ENCODE data around the gene POLR3E.

The POLR3E gene

DNA sequence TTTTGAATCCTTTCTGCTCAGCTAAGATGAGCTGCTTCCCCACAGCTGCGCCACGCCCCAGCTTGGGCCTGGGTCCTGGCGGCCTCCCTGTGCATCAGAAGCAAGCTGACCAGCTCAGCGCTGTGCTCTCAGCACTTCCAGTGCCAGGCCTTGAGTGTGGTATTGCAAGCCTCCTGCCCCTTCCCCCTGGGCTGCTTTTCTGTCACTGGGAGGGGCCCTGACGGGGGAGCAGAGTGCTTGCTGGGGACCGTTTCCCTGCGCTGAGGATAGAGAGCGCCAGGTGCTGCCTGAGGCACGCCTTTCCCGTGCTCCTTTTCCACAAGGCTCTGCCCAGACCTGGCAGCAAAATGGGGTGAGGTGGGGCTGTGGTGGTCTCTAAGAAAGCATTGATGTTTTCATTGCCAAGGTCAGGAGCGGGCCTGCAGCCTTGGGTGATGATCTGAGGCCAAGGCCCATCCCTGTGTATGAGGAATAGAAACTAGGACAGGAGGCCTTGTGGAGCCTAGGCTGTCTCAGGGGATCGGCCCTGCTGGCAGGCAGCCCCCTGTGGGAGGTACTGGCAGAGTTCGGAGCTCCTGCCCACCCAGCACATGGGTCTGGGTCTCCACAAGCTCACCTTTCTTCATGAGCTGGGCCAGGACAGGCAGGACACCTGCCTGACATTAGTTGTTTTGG lies 29.7 kb downstream of the POLR3E start:
- no peak for FAIRE-seq
- DNase-seq (ENCODE audit: insufficient read length, low spot score) = no peak
- TF ChIP-seq POLR2A (IDR thresholded peaks at IDR 0.05; ENCODE audit: low read depth, low read length) (no peak), POLR2AphosphoS5 (IDR thresholded peaks at IDR 0.05; ENCODE audit: low read depth, low read length) (no peak), PAX5 (IDR thresholded peaks at IDR 0.05; ENCODE audit: insufficient read depth, low read length, severe bottlenecking) (no peak), TAF1 (IDR thresholded peaks at IDR 0.05; ENCODE audit: low read depth, low read length) (no peak), POU2F2 (IDR thresholded peaks at IDR 0.05; ENCODE audit: low read depth, low read length) (no peak), SPI1 (IDR thresholded peaks at IDR 0.05; ENCODE audit: low read depth, low read length) (no peak)

- FAIRE-seq (no peak), DNase-seq (ENCODE audit: insufficient read length, low spot score) (no peak)
- no peak for TF ChIP-seq POLR2A (IDR thresholded peaks at IDR 0.05; ENCODE audit: low read depth, low read length)
- no peak for TF ChIP-seq PAX5 (IDR thresholded peaks at IDR 0.05; ENCODE audit: insufficient read depth, low read length, severe bottlenecking)
- TF ChIP-seq SPI1 (IDR thresholded peaks at IDR 0.05; ENCODE audit: low read depth, low read length) = no peak
- TF ChIP-seq POU2F2 (IDR thresholded peaks at IDR 0.05; ENCODE audit: low read depth, low read length) = no peak
- TF ChIP-seq POLR2AphosphoS5 (IDR thresholded peaks at IDR 0.05; ENCODE audit: low read depth, low read length) = no peak
- TF ChIP-seq TAF1 (IDR thresholded peaks at IDR 0.05; ENCODE audit: low read depth, low read length) = no peak
These were observed 30.2 kb downstream of the POLR3E start for GRCh38 chr16:22327446-22327775.

DNA sequence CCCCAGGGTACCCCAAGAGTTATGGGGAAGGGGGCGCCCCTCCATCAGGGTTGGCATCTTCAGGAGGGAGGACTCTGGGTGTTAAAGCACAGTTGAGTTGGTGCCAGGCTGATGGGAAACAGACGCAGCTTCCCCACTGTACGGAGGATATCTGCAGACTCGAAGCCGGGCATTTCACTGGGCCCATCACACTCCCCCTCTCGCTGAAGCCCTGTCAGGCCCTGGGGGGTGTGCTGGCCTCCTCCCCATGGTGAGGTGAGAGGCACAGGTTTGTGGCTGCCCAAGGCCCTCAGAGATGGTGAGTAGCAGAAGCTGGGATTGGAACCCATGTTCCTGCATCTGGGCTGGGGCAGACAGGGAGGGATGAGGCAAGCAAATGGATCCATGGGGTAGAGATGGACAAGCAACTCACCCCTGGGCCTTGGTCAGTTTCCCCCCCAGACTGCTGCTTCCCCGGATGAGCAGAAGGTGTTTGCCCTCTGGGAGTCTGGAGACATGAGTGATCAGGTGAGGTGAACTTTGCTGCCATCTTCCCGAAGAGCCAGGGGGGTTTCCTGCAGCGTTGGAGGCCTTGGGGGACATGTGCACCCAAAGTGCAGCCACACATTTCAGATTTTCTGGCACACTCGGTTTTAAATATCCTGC lies 31.0 kb downstream of the POLR3E start:
- DNase-seq (ENCODE audit: insufficient read length, low spot score) = no peak
- no peak for FAIRE-seq

GRCh38 chr16:22329199-22329695 lies 32.0 kb downstream of the POLR3E start:
- TF ChIP-seq POU2F2 (IDR thresholded peaks at IDR 0.05; ENCODE audit: low read depth, low read length) (no peak), PAX5 (IDR thresholded peaks at IDR 0.05; ENCODE audit: insufficient read depth, low read length, severe bottlenecking) (no peak), POLR2A (IDR thresholded peaks at IDR 0.05; ENCODE audit: low read depth, low read length) (no peak), SPI1 (IDR thresholded peaks at IDR 0.05; ENCODE audit: low read depth, low read length) (no peak), POLR2AphosphoS5 (IDR thresholded peaks at IDR 0.05; ENCODE audit: low read depth, low read length) (no peak), TAF1 (IDR thresholded peaks at IDR 0.05; ENCODE audit: low read depth, low read length) (no peak)
- no peak for DNase-seq (ENCODE audit: insufficient read length, low spot score)
- FAIRE-seq = no peak

More for the DNA sequence above, 31.0 kb downstream of the POLR3E start:
- TF ChIP-seq SPI1 (IDR thresholded peaks at IDR 0.05; ENCODE audit: low read depth, low read length) (no peak), TAF1 (IDR thresholded peaks at IDR 0.05; ENCODE audit: low read depth, low read length) (no peak), POLR2A (IDR thresholded peaks at IDR 0.05; ENCODE audit: low read depth, low read length) (no peak), PAX5 (IDR thresholded peaks at IDR 0.05; ENCODE audit: insufficient read depth, low read length, severe bottlenecking) (no peak), POLR2AphosphoS5 (IDR thresholded peaks at IDR 0.05; ENCODE audit: low read depth, low read length) (no peak), POU2F2 (IDR thresholded peaks at IDR 0.05; ENCODE audit: low read depth, low read length) (no peak)

DNA sequence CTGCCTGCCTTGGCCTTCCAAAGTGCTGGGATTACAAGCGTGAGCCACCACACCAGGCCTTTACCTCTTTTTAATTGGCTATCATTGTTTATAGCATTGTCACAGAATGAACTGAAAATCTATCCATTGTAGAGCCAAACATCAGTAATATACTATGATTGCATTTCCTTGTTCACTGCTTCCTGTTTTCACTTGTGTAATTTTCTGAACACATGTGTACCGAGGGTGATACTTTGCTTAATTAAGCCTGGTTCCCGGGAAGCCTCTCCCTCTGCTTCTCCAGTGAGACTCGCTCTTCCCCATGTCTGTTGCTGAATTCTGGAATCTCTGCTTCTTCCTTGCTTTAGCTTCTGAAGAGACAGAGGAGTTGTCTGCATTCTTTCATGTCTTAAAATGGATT lies 33.1 kb downstream of the POLR3E start:
- FAIRE-seq (no peak), DNase-seq (ENCODE audit: insufficient read length, low spot score) (no peak)
- TF ChIP-seq POLR2A (IDR thresholded peaks at IDR 0.05; ENCODE audit: low read depth, low read length) (no peak), POU2F2 (IDR thresholded peaks at IDR 0.05; ENCODE audit: low read depth, low read length) (no peak), TAF1 (IDR thresholded peaks at IDR 0.05; ENCODE audit: low read depth, low read length) (no peak), PAX5 (IDR thresholded peaks at IDR 0.05; ENCODE audit: insufficient read depth, low read length, severe bottlenecking) (no peak), POLR2AphosphoS5 (IDR thresholded peaks at IDR 0.05; ENCODE audit: low read depth, low read length) (no peak)

- FAIRE-seq (no peak), DNase-seq (ENCODE audit: insufficient read length, low spot score) (no peak)
- TF ChIP-seq POU2F2 (IDR thresholded peaks at IDR 0.05; ENCODE audit: low read depth, low read length) (no peak), POLR2AphosphoS5 (IDR thresholded peaks at IDR 0.05; ENCODE audit: low read depth, low read length) (no peak), PAX5 (IDR thresholded peaks at IDR 0.05; ENCODE audit: insufficient read depth, low read length, severe bottlenecking) (no peak), TAF1 (IDR thresholded peaks at IDR 0.05; ENCODE audit: low read depth, low read length) (no peak), POLR2A (IDR thresholded peaks at IDR 0.05; ENCODE audit: low read depth, low read length) (no peak), SPI1 (IDR thresholded peaks at IDR 0.05; ENCODE audit: low read depth, low read length) (no peak)
These were observed 36.3 kb downstream of the POLR3E start for GRCh38 chr16:22333457-22333994.

DNA sequence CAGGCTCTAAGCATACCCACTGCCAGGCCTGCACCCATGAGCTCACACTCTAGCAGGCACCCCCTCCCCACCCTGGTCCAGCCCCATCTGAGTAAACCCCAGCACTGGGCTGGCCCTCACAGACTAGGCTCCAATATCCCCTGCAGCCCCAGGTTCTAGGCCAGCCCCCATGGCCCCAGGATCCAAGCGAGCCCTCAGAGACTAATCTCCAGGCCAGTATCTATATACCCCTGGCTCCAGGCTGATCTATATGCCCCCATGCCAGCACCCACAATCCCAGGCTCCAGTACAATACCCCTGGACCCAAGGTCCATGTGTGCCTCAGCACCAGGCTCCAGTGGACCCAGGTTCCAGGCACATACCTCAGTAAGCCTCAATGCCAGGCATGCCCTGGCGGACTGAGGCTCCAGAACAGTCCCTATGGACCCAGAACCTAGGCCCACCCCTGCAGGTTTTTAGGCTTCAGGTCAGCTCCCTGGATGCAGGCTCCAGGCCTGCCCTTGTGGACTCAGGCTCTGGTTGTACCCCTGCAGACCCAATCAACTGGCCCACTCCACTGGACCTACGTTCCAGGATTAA lies 38.5 kb downstream of the POLR3E start:
- TF ChIP-seq POLR2AphosphoS5 (IDR thresholded peaks at IDR 0.05; ENCODE audit: low read depth, low read length) (peak; percentile 26; the same call in 1 of the 2 replicates), POLR2A (IDR thresholded peaks at IDR 0.05; ENCODE audit: low read depth, low read length) (no peak)
- DNase-seq (ENCODE audit: insufficient read length, low spot score) (no peak), FAIRE-seq (no peak)

GRCh38 chr16:22336581-22336980 lies 39.4 kb downstream of the POLR3E start:
- DNase-seq (ENCODE audit: insufficient read length, low spot score) = no peak
- TF ChIP-seq TAF1 (IDR thresholded peaks at IDR 0.05; ENCODE audit: low read depth, low read length) (no peak), POU2F2 (IDR thresholded peaks at IDR 0.05; ENCODE audit: low read depth, low read length) (no peak), SPI1 (IDR thresholded peaks at IDR 0.05; ENCODE audit: low read depth, low read length) (no peak), POLR2AphosphoS5 (IDR thresholded peaks at IDR 0.05; ENCODE audit: low read depth, low read length) (no peak), POLR2A (IDR thresholded peaks at IDR 0.05; ENCODE audit: low read depth, low read length) (no peak), PAX5 (IDR thresholded peaks at IDR 0.05; ENCODE audit: insufficient read depth, low read length, severe bottlenecking) (no peak)
- FAIRE-seq = no peak

DNA sequence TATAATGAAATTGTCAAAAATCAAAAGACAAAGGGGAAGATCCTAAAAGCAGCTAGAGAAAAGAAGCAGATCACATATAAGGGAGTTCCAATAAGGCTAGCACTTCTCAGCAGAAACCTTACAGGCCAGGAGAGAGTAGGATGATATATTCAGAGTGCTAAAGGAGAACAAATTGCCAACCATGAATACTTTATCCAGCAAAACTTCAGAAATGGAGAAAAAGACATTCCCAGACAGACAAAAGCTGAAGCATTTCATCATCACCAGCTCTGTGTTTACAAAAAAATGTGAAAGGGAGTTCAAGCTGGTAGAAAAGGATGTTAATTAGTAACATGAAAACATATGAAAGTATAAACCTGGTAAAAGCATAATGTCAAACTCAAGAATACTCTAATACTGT lies 39.8 kb downstream of the POLR3E start:
- TF ChIP-seq POLR2A (IDR thresholded peaks at IDR 0.05; ENCODE audit: low read depth, low read length) (no peak), POU2F2 (IDR thresholded peaks at IDR 0.05; ENCODE audit: low read depth, low read length) (no peak), POLR2AphosphoS5 (IDR thresholded peaks at IDR 0.05; ENCODE audit: low read depth, low read length) (no peak), PAX5 (IDR thresholded peaks at IDR 0.05; ENCODE audit: insufficient read depth, low read length, severe bottlenecking) (no peak), SPI1 (IDR thresholded peaks at IDR 0.05; ENCODE audit: low read depth, low read length) (no peak), TAF1 (IDR thresholded peaks at IDR 0.05; ENCODE audit: low read depth, low read length) (no peak)
- DNase-seq (ENCODE audit: insufficient read length, low spot score) = no peak
- no peak for FAIRE-seq
